ENCODE measurements around the gene SUGCT. TPM values are rescaled to one million over a fixed set of nuclear protein-coding genes. Genes with fewer than 3 reads are reported as not detected.

SUGCT gene
- total and polyA plus RNA-seq, 9 of the 15 experiments (the other 6 are each of a cell fraction or from before 2014, with no cell fraction given), result 0.58 to 2.5 (median 1.4) TPM

DNA sequence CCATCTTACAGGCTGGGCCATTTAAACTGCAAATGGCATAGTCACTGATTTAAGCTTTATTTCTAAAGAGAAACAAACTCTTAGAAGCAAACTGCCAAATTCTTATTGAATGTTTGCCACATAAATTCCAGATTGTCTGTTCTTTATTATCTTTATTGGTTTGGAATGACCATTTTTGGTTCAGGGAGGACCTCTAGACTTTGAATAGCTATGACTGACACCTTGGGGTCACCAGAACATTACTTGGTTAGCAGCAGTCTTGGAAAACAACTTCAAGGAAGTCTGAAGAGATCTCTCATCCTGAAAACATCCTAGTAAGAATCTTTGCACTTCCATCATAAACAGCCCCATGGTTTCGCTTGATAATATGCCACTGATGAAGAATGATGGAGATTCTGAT is 197.1 kb downstream of the SUGCT start:
- H3K9ac ChIP-seq (ENCODE audit: insufficient read depth in 1 of 2, low read depth in 2 of 2, low read length in 2 of 2), result no peak overlapping the region
- no peak overlapping the region for H3K4me2 ChIP-seq (ENCODE audit: insufficient read depth, low read length)
- no peaks in the 10 kb centered on the region for H3K27me3 ChIP-seq (ENCODE audit: control insufficient read depth in 2 of 2, insufficient read depth in 2 of 2, low read length in 2 of 2)
- no peak overlapping the region for H3K4me3 ChIP-seq
- POLR2A ChIA-PET, result no interaction called here
- no TSS peak for BruUV-seq (replicated peaks)
- ATAC-seq (no peak), DNase-seq (ENCODE audit: extremely low read depth in 1 of 4, low spot score in 3 of 4) (no peak), FAIRE-seq (no peak)
- 0% methylated on average over 1 of the region's 1 CpG for WGBS (ENCODE audit: insufficient coverage, low coverage, missing lambda C conversion rate)
- H3K79me2 ChIP-seq (ENCODE audit: control insufficient read depth, insufficient read depth, low read length), result no peaks in the 10 kb centered on the region
- in situ Hi-C loops (cut with MboI) (no loop called here), intact Hi-C loops (cut with micrococcal nuclease) (loop anchor here (2.0 kb wide), 1 partner anchor 25 kb away; no protein-coding TSS in a partner anchor)
- CTCF ChIA-PET (ENCODE audit: low intra/inter-chr PET ratio), result interaction anchor here (0.7 kb wide), 1 partner anchor 19 kb away, joined by 3 read pairs; no protein-coding TSS in a partner anchor
- H2AFZ ChIP-seq (ENCODE audit: low read depth, low read length), result no peak overlapping the region
- TF ChIP-seq BRF1 (IDR thresholded peaks at IDR 0.05; ENCODE audit: borderline replicate concordance, extremely low read depth, insufficient read length) (no peak), NEUROD1 (IDR thresholded peaks at IDR 0.05; ENCODE audit: borderline replicate concordance, low read depth, low read length, partially characterized antibody) (no peak), ILF3 (IDR thresholded peaks at IDR 0.05; ENCODE audit: borderline replicate concordance) (no peak), ZNF143 (CRISPR knock-in tag; IDR thresholded peaks at IDR 0.05) (no peak), ESRRB (CRISPR knock-in tag; IDR thresholded peaks at IDR 0.05; ENCODE audit: borderline replicate concordance) (no peak), NR4A1 (CRISPR knock-in tag; IDR thresholded peaks at IDR 0.05) (no peak), NR4A1 (tag; IDR thresholded peaks at IDR 0.05) (no peak), BDP1 (IDR thresholded peaks at IDR 0.05; ENCODE audit: insufficient read depth, insufficient read length) (no peak), RBM34 (IDR thresholded peaks at IDR 0.05; ENCODE audit: borderline replicate concordance, insufficient read depth, low read length) (no peak)
- TF ChIP-seq, protein P1, sequence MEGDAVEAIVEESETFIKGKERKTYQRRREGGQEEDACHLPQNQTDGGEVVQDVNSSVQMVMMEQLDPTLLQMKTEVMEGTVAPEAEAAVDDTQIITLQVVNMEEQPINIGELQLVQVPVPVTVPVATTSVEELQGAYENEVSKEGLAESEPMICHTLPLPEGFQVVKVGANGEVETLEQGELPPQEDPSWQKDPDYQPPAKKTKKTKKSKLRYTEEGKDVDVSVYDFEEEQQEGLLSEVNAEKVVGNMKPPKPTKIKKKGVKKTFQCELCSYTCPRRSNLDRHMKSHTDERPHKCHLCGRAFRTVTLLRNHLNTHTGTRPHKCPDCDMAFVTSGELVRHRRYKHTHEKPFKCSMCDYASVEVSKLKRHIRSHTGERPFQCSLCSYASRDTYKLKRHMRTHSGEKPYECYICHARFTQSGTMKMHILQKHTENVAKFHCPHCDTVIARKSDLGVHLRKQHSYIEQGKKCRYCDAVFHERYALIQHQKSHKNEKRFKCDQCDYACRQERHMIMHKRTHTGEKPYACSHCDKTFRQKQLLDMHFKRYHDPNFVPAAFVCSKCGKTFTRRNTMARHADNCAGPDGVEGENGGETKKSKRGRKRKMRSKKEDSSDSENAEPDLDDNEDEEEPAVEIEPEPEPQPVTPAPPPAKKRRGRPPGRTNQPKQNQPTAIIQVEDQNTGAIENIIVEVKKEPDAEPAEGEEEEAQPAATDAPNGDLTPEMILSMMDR (IDR thresholded peaks at IDR 0.05 in 2 of 3, conservative IDR thresholded peaks at IDR 0.05 in 1 of 3; ENCODE audit: insufficient read depth in 2 of 3, low read depth in 1 of 3, low read length in 3 of 3), result no peak
- TF ChIP-seq, protein P2, sequence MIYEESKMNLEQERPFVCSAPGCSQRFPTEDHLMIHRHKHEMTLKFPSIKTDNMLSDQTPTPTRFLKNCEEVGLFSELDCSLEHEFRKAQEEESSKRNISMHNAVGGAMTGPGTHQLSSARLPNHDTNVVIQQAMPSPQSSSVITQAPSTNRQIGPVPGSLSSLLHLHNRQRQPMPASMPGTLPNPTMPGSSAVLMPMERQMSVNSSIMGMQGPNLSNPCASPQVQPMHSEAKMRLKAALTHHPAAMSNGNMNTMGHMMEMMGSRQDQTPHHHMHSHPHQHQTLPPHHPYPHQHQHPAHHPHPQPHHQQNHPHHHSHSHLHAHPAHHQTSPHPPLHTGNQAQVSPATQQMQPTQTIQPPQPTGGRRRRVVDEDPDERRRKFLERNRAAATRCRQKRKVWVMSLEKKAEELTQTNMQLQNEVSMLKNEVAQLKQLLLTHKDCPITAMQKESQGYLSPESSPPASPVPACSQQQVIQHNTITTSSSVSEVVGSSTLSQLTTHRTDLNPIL (CRISPR knock-in tag; IDR thresholded peaks at IDR 0.05), result no peak
- TF ChIP-seq, protein P3, sequence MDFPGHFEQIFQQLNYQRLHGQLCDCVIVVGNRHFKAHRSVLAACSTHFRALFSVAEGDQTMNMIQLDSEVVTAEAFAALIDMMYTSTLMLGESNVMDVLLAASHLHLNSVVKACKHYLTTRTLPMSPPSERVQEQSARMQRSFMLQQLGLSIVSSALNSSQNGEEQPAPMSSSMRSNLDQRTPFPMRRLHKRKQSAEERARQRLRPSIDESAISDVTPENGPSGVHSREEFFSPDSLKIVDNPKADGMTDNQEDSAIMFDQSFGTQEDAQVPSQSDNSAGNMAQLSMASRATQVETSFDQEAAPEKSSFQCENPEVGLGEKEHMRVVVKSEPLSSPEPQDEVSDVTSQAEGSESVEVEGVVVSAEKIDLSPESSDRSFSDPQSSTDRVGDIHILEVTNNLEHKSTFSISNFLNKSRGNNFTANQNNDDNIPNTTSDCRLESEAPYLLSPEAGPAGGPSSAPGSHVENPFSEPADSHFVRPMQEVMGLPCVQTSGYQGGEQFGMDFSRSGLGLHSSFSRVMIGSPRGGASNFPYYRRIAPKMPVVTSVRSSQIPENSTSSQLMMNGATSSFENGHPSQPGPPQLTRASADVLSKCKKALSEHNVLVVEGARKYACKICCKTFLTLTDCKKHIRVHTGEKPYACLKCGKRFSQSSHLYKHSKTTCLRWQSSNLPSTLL (IDR thresholded peaks at IDR 0.05), result no peak
- H3K9me3 ChIP-seq (replicated peaks; ENCODE audit: control insufficient read depth, insufficient read depth, low read depth, low read length), result no peaks in the 10 kb centered on the region
- H3K4me1 ChIP-seq (replicated peaks in 1 of 2; ENCODE audit: control insufficient read depth in 2 of 2, insufficient read depth in 2 of 2, low read length in 2 of 2), result no peaks in the 10 kb centered on the region
- no peaks in the 10 kb centered on the region for H3K9me1 ChIP-seq (ENCODE audit: control insufficient read depth, insufficient read depth, low read length)
- no peaks in the 10 kb centered on the region for H4K20me1 ChIP-seq (replicated peaks; ENCODE audit: control insufficient read depth, insufficient read depth, low read length)
- no peaks in the 10 kb centered on the region for H3K36me3 ChIP-seq (ENCODE audit: control insufficient read depth, insufficient read depth, low read length)
- no peak overlapping the region for H3K27ac ChIP-seq (ENCODE audit: extremely low read depth, low read depth, low read length)

Measured in K562 (cell line).